ENCODE results near the gene KCNMA1.

KCNMA1 gene

DNA sequence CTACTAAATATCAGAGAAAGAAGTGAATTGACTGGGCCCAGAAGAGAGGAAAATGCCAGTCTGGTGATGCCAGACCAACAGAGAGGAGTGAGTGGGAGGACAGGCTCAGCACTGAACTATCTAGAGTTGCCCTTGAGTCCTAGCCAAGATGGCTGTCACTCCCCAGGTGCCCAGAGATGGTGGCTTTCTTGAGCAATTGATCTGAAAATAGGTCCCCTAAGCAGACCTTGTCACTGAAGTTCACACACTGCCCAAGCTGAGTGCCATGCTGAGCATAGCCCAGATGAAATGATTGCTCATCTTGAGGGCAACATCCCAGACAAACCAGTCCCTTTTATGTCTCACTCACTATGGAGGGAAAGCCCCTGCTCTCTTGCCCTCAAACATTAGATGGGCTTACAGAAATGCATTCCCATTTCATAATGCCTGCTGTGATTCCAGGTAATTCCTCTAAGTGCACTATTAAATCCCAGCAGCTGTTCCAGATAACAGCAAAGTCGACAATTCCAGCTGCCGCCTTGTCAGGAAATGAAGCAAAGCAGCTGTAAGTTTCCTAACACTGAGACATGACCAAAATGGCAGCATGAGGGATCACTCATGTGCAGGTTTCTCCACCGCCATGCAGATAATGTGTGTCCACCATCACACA lies 329.4 kb downstream of the KCNMA1 start:
- Histone ChIP-seq H3K4me2 (no peak overlapping the region), H4K20me1 (ENCODE audit: insufficient read depth) (no peaks in the 10 kb centered on the region), H3K27ac (no peak overlapping the region), H3K4me3 (IDR thresholded peaks at IDR 0.05; ENCODE audit: insufficient read depth, low read depth, low read length) (no peak overlapping the region), H3K4me1 (ENCODE audit: low read depth, poor library complexity, severe bottlenecking) (no peaks in the 10 kb centered on the region), H3K27me3 (ENCODE audit: insufficient read depth, low read depth) (no peaks in the 10 kb centered on the region), H2AFZ (ENCODE audit: low read depth) (no peak overlapping the region), H3K9ac (no peak overlapping the region), H3K36me3 (ENCODE audit: insufficient read depth) (no peaks in the 10 kb centered on the region), H3K79me2 (ENCODE audit: insufficient read depth, low read depth) (no peaks in the 10 kb centered on the region)
- TF ChIP-seq, protein P1, sequence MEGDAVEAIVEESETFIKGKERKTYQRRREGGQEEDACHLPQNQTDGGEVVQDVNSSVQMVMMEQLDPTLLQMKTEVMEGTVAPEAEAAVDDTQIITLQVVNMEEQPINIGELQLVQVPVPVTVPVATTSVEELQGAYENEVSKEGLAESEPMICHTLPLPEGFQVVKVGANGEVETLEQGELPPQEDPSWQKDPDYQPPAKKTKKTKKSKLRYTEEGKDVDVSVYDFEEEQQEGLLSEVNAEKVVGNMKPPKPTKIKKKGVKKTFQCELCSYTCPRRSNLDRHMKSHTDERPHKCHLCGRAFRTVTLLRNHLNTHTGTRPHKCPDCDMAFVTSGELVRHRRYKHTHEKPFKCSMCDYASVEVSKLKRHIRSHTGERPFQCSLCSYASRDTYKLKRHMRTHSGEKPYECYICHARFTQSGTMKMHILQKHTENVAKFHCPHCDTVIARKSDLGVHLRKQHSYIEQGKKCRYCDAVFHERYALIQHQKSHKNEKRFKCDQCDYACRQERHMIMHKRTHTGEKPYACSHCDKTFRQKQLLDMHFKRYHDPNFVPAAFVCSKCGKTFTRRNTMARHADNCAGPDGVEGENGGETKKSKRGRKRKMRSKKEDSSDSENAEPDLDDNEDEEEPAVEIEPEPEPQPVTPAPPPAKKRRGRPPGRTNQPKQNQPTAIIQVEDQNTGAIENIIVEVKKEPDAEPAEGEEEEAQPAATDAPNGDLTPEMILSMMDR (conservative IDR thresholded peaks at IDR 0.05; ENCODE audit: low read depth, low read length) = no peak

DNA sequence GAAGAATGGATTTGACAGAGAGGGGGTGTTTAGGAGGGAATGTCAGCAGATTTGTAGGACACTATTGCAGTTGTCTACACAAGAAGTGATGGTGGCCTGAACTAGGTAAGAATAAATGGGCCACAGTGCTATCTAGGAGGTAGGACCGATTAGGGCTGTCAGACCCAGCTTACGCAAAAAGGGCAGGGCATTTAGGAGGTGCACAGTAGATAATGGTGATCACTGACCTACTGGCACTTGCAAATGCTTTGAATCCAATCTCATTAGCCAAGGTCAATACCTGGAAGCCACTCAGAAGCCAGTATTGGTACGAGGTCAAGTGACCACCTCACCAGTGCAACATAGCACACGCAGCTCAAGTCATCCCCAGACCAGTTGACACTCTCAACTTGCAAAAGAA lies 330.9 kb downstream of the KCNMA1 start:
- H3K4me2 ChIP-seq = no peak overlapping the region
- H3K9ac ChIP-seq = no peak overlapping the region
- no peak overlapping the region for H2AFZ ChIP-seq (ENCODE audit: low read depth)
- no peaks in the 10 kb centered on the region for H4K20me1 ChIP-seq (ENCODE audit: insufficient read depth)
- H3K4me3 ChIP-seq (IDR thresholded peaks at IDR 0.05; ENCODE audit: insufficient read depth, low read depth, low read length) = no peak overlapping the region
- H3K27ac ChIP-seq = no peak overlapping the region
- H3K79me2 ChIP-seq (ENCODE audit: insufficient read depth, low read depth) = no peaks in the 10 kb centered on the region
- TF ChIP-seq, protein P1 (conservative IDR thresholded peaks at IDR 0.05; ENCODE audit: low read depth, low read length) = no peak
- H3K27me3 ChIP-seq (ENCODE audit: insufficient read depth, low read depth) = no peaks in the 10 kb centered on the region
- H3K4me1 ChIP-seq (ENCODE audit: low read depth, poor library complexity, severe bottlenecking) = no peaks in the 10 kb centered on the region
- no peaks in the 10 kb centered on the region for H3K36me3 ChIP-seq (ENCODE audit: insufficient read depth)

DNA sequence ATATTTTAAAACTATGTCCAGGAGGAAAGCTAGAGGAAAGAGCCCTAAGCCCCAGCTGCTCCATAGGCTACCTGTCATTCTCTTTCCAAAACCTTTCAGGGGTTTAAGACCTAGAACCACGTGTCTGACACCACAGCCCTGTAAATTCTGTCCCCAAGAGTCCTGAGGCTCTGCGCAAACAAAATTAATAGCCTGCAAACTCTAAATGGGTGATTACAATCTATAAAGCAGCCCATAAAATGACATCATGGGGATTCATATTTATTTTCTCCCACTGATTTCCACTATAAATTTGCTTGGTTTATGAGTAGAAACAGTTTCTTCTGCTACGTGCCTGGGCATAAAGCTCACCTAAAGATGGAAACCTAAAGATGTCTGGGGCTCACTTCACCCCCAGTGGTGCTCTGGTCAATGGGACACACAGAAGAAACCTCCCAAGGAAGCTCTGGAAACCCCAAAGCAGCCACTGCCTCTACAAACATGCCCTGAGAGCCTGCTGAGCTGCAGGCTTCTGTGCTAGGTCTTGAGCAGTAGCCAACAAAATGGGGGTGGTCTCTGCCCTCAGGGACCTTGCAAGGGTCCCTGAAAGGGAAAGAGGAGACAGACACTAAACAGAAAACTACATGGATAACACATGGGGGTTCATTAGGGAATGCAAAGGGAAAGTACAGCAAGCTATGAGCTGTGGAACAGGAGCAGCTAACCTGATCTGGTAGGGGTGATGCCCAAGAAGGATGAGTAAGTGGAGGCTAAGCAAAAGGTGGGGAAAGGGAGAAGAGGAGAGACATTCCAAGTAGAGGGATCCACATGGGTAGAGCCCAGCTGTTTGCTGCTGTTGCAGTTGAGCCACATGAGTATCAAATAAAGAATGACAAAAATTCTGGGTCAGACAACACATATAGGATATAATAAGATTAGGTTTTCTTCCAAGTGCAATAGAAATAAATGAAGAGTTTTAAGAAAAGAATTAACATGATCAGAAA lies 331.7 kb downstream of the KCNMA1 start:
- H3K4me2 ChIP-seq = no peak overlapping the region
- H3K36me3 ChIP-seq (ENCODE audit: insufficient read depth) = no peaks in the 10 kb centered on the region
- no peaks in the 10 kb centered on the region for H3K4me1 ChIP-seq (ENCODE audit: low read depth, poor library complexity, severe bottlenecking)
- TF ChIP-seq, protein P1 (conservative IDR thresholded peaks at IDR 0.05; ENCODE audit: low read depth, low read length) = no peak
- no peaks in the 10 kb centered on the region for H3K79me2 ChIP-seq (ENCODE audit: insufficient read depth, low read depth)
- H3K4me3 ChIP-seq (IDR thresholded peaks at IDR 0.05; ENCODE audit: insufficient read depth, low read depth, low read length) = no peak overlapping the region
- H3K27me3 ChIP-seq (ENCODE audit: insufficient read depth, low read depth) = no peaks in the 10 kb centered on the region
- H3K27ac ChIP-seq = no peak overlapping the region
- no peak overlapping the region for H3K9ac ChIP-seq
- no peaks in the 10 kb centered on the region for H4K20me1 ChIP-seq (ENCODE audit: insufficient read depth)
- no peak overlapping the region for H2AFZ ChIP-seq (ENCODE audit: low read depth)

DNA sequence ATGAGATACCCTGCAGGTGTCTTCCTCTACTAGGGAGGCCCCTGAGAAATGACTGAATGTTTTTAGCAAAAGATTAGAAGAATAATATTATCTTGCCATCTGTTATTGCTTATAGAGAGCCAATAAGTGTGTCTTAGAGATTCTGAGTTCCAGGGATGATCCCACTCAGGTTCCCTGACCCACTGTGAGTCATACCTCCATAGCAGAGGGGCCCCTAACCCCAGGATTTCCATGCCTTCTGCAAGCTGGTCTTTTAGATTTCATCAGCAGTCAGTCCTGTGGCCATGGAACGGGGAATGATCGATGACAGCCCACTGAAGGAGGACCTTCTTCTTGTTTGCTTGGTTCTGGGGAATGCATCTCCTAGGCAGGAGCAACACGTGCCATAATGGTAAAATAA lies 333.4 kb downstream of the KCNMA1 start:
- Histone ChIP-seq H3K27me3 (ENCODE audit: insufficient read depth, low read depth) (no peaks in the 10 kb centered on the region), H3K36me3 (ENCODE audit: insufficient read depth) (no peaks in the 10 kb centered on the region), H3K79me2 (ENCODE audit: insufficient read depth, low read depth) (no peaks in the 10 kb centered on the region), H3K4me1 (ENCODE audit: low read depth, poor library complexity, severe bottlenecking) (no peaks in the 10 kb centered on the region), H3K4me3 (IDR thresholded peaks at IDR 0.05; ENCODE audit: insufficient read depth, low read depth, low read length) (no peak overlapping the region), H3K4me2 (no peak overlapping the region), H3K27ac (no peak overlapping the region), H4K20me1 (ENCODE audit: insufficient read depth) (no peaks in the 10 kb centered on the region), H2AFZ (ENCODE audit: low read depth) (no peak overlapping the region), H3K9ac (no peak overlapping the region)
- TF ChIP-seq, protein P1 (conservative IDR thresholded peaks at IDR 0.05; ENCODE audit: low read depth, low read length) = no peak

Measured in KMS-11 (cell line).